ENCODE measurements around the gene DARS1. TPM values are rescaled to one million over a fixed set of nuclear protein-coding genes. Genes with fewer than 3 reads are reported as not detected.

The DARS1 gene
- polyA plus RNA-seq, 1 donor (not counting 4 experiments of a cell fraction or from before 2014, with no cell fraction given): 129 TPM

GRCh38 chr2:135974036-135974435 is 11.4 kb downstream of the DARS1 start:
- DNase-seq (ENCODE audit: low read depth, low spot score): no peak
- Histone ChIP-seq H3K9me1 (ENCODE audit: control insufficient read depth, extremely low read depth, insufficient read depth, low read length) (no peaks in the 10 kb centered on the region), H3K27ac (ENCODE audit: control insufficient read depth, insufficient read depth, low read length) (no peak overlapping the region), H3K36me3 (ENCODE audit: control insufficient read depth in 2 of 2, extremely low read depth in 1 of 2, insufficient read depth in 2 of 2, low read length in 2 of 2) (peaks cover 2 to 3% of the 10 kb centered on the region in 2 experiments), H2AFZ (ENCODE audit: control insufficient read depth, low read length) (no peak overlapping the region), H3K27me3 (ENCODE audit: control insufficient read depth, extremely low read depth, insufficient read depth, low read length) (no peaks in the 10 kb centered on the region), H3K79me2 (ENCODE audit: control insufficient read depth, insufficient read depth, low read length) (peaks cover 24% of the 10 kb centered on the region), H3K4me2 (ENCODE audit: control insufficient read depth, extremely low read depth, insufficient read depth, low read depth, low read length) (no peak overlapping the region), H3K9me3 (ENCODE audit: control insufficient read depth, low read depth, low read length) (no peaks in the 10 kb centered on the region), H3K9ac (ENCODE audit: control insufficient read depth, extremely low read depth, insufficient read depth, low read length) (no peak overlapping the region), H4K20me1 (ENCODE audit: control insufficient read depth, extremely low read depth, insufficient read depth, low read length) (no peaks in the 10 kb centered on the region), H3K4me3 (ENCODE audit: control insufficient read depth in 2 of 3, extremely low read depth in 1 of 3, insufficient read depth in 2 of 3, low read depth in 1 of 3, low read length in 3 of 3) (no peak overlapping the region), H3K4me1 (ENCODE audit: control insufficient read depth, extremely low read depth, insufficient read depth, low read length) (no peaks in the 10 kb centered on the region)
- dilution Hi-C loops (cut with MboI; ENCODE audit: extremely low pct_ligation_motif_present, low sequenced_read_pairs): no loop called here
- no peak for FAIRE-seq
- TF ChIP-seq CTCF (optimal IDR thresholded peaks at IDR 0.05 in 1 of 3, IDR thresholded peaks at IDR 0.05 in 1 of 3, conservative IDR thresholded peaks at IDR 0.05 in 1 of 3; ENCODE audit: extremely low read depth in 1 of 3, insufficient read depth in 2 of 3, low read length in 3 of 3) (no peak), EZH2 (IDR thresholded peaks at IDR 0.05; ENCODE audit: low read length) (no peak)

GRCh38 chr2:135969655-135970387 is 15.6 kb downstream of the DARS1 start:
- Histone ChIP-seq H3K79me2 (ENCODE audit: control insufficient read depth, insufficient read depth, low read length) (peaks cover 41% of the 10 kb centered on the region), H3K36me3 (ENCODE audit: control insufficient read depth in 2 of 2, extremely low read depth in 1 of 2, insufficient read depth in 2 of 2, low read length in 2 of 2) (peaks cover 2 to 3% of the 10 kb centered on the region in 2 experiments), H3K9me1 (ENCODE audit: control insufficient read depth, extremely low read depth, insufficient read depth, low read length) (no peaks in the 10 kb centered on the region), H3K9me3 (ENCODE audit: control insufficient read depth, low read depth, low read length) (no peaks in the 10 kb centered on the region), H3K9ac (ENCODE audit: control insufficient read depth, extremely low read depth, insufficient read depth, low read length) (no peak overlapping the region), H3K27ac (ENCODE audit: control insufficient read depth, insufficient read depth, low read length) (no peak overlapping the region), H3K4me2 (ENCODE audit: control insufficient read depth, extremely low read depth, insufficient read depth, low read depth, low read length) (no peak overlapping the region), H3K27me3 (ENCODE audit: control insufficient read depth, extremely low read depth, insufficient read depth, low read length) (no peaks in the 10 kb centered on the region), H2AFZ (ENCODE audit: control insufficient read depth, low read length) (no peak overlapping the region), H4K20me1 (ENCODE audit: control insufficient read depth, extremely low read depth, insufficient read depth, low read length) (no peaks in the 10 kb centered on the region), H3K4me1 (ENCODE audit: control insufficient read depth, extremely low read depth, insufficient read depth, low read length) (no peaks in the 10 kb centered on the region), H3K4me3 (ENCODE audit: control insufficient read depth in 2 of 3, extremely low read depth in 1 of 3, insufficient read depth in 2 of 3, low read depth in 1 of 3, low read length in 3 of 3) (no peak overlapping the region)
- TF ChIP-seq CTCF (optimal IDR thresholded peaks at IDR 0.05 in 1 of 3, IDR thresholded peaks at IDR 0.05 in 1 of 3, conservative IDR thresholded peaks at IDR 0.05 in 1 of 3; ENCODE audit: extremely low read depth in 1 of 3, insufficient read depth in 2 of 3, low read length in 3 of 3) (no peak), EZH2 (IDR thresholded peaks at IDR 0.05; ENCODE audit: low read length) (no peak)
- DNase-seq (ENCODE audit: low read depth, low spot score): no peak
- FAIRE-seq: no peak
- dilution Hi-C loops (cut with MboI; ENCODE audit: extremely low pct_ligation_motif_present, low sequenced_read_pairs): no loop called here

Measured in keratinocyte (primary cell).